Measurements from ENCODE around the gene ATRNL1. TPM values are rescaled to one million over a fixed set of nuclear protein-coding genes. Genes with fewer than 3 reads are reported as not detected.
"Not testable (repeated sequence)": the region's sequence is repeated elsewhere in the genome, so short reads cannot be mapped to it uniquely, and the experiment has no call there.

Gene ATRNL1
- polyA plus RNA-seq, 3 donors = not detected

DNA sequence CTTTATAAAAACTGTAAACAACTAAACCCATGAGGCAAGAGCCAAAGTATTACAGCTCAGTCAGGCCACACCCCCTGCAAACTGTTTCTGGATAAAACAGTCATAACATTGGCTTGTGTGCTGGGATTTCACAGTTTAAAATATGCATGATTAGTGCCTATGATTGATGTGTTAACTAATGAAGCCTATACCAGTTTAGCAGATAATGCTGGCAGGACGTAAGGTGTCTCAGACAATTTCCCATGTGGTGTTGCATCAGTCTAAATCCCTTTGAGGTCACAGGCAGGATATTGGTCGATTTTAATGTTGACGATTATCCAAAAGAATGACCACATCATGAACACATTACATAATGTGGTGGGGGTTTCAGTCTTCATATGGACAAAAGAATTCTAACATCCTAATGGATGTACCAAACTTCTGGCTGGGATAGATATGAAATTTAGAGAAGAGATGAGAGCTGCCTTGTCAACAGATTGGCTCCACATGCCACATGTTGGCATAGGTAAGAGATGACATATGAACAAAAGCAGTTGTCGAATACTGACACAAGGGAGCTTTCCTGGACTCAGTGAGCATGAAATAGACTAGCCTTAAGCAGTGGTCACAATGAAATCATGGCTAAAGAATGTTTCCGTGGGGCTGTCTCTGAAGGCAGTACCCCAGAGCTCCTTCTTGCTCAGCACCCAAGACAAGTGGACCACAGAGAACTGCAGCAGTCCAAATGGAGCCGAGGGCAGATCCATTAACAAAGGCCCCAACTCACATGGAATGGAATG lies 734.3 kb downstream of the ATRNL1 start:
- WGBS (ENCODE audit: insufficient coverage) = 85% methylated on average over 4 of the region's 6 CpGs
- H4K20me1 ChIP-seq (ENCODE audit: insufficient read depth, low read length) = no peaks in the 10 kb centered on the region

GRCh38 chr10:115828182-115828581 lies 735.0 kb downstream of the ATRNL1 start:
- H3K27ac ChIP-seq (ENCODE audit: low read depth in 1 of 2, low read length in 2 of 2); H3K9me3 ChIP-seq (replicated peaks in 1 of 2; ENCODE audit: control insufficient read depth in 1 of 2, insufficient read depth in 1 of 2, low read length in 2 of 2); DNase-seq; H3K27me3 Mint-ChIP-seq (ENCODE audit: low read depth in 3 of 3); H3K27ac Mint-ChIP-seq; H3K9me3 Mint-ChIP-seq; H3K36me3 Mint-ChIP-seq; intact Hi-C loops (cut with micrococcal nuclease); H3K4me3 Mint-ChIP-seq; H2AFZ ChIP-seq (ENCODE audit: insufficient read depth, low read depth, low read length, poor library complexity, severe bottlenecking); H3K4me3 ChIP-seq (replicated peaks in 1 of 3; ENCODE audit: low read depth in 2 of 3, low read length in 3 of 3); H3K4me1 ChIP-seq (ENCODE audit: control insufficient read depth in 1 of 2, insufficient read depth in 2 of 2, low read length in 2 of 2); H3K9ac ChIP-seq (ENCODE audit: insufficient read depth, low read length, poor library complexity, severe bottlenecking); H3K27me3 ChIP-seq (ENCODE audit: control insufficient read depth in 2 of 2, insufficient read depth in 2 of 2, low read length in 2 of 2); H3K4me2 ChIP-seq (replicated peaks; ENCODE audit: extremely low read depth, low read length, poor library complexity, severe bottlenecking); H3K79me2 ChIP-seq (ENCODE audit: insufficient read depth, low read length); H3K36me3 ChIP-seq (replicated peaks in 1 of 2; ENCODE audit: control insufficient read depth in 1 of 2, insufficient read depth in 2 of 2, low read length in 2 of 2); H3K4me1 Mint-ChIP-seq; H4K20me1 ChIP-seq (ENCODE audit: insufficient read depth, low read length): not testable (repeated sequence)
- no CpG with 5 or more reads among the region's 4 CpGs for WGBS (ENCODE audit: insufficient coverage)

More for the DNA sequence above, 734.3 kb downstream of the ATRNL1 start:
- Histone ChIP-seq H3K9ac (ENCODE audit: insufficient read depth, low read length, poor library complexity, severe bottlenecking) (no peak overlapping the region), H2AFZ (ENCODE audit: insufficient read depth, low read depth, low read length, poor library complexity, severe bottlenecking) (no peak overlapping the region), H3K9me3 (replicated peaks in 1 of 2; ENCODE audit: control insufficient read depth in 1 of 2, insufficient read depth in 1 of 2, low read length in 2 of 2) (no peaks in the 10 kb centered on the region), H3K36me3 (replicated peaks in 1 of 2; ENCODE audit: control insufficient read depth in 1 of 2, insufficient read depth in 2 of 2, low read length in 2 of 2) (no peaks in the 10 kb centered on the region), H3K27me3 (ENCODE audit: control insufficient read depth in 2 of 2, insufficient read depth in 2 of 2, low read length in 2 of 2) (no peaks in the 10 kb centered on the region), H3K4me3 (replicated peaks in 1 of 3; ENCODE audit: low read depth in 2 of 3, low read length in 3 of 3) (no peak overlapping the region), H3K4me1 (ENCODE audit: control insufficient read depth in 1 of 2, insufficient read depth in 2 of 2, low read length in 2 of 2) (no peaks in the 10 kb centered on the region), H3K4me2 (replicated peaks; ENCODE audit: extremely low read depth, low read length, poor library complexity, severe bottlenecking) (no peak overlapping the region), H3K27ac (ENCODE audit: low read depth in 1 of 2, low read length in 2 of 2) (no peak overlapping the region), H3K79me2 (ENCODE audit: insufficient read depth, low read length) (no peaks in the 10 kb centered on the region)
- Mint-ChIP-seq H3K9me3 (peaks cover 0 to 5% (median 2%) of the 10 kb centered on the region in 7 donors), H3K4me3 (no peak overlapping the region), H3K27me3 (ENCODE audit: low read depth in 3 of 3) (peaks cover 0 to 2% (median 1%) of the 10 kb centered on the region in 3 donors), H3K36me3 (no peaks in the 10 kb centered on the region), H3K27ac (no peak overlapping the region), H3K4me1 (no peaks in the 10 kb centered on the region)
- intact Hi-C loops (cut with micrococcal nuclease) = no loop called here
- TF ChIP-seq CTCF (IDR thresholded peaks at IDR 0.05) = no peak
- DNase-seq = no peak

Data from CD14-positive monocyte (primary cell).